SK-N-SH (cell line): ENCODE measurements around the gene GNPAT. TPM values are rescaled to one million over a fixed set of nuclear protein-coding genes. Genes with fewer than 3 reads are reported as not detected.

Experiments
- CTCF ChIA-PET: fragments of 300-600, 350-600 bp; formaldehyde crosslinking; extraction: SDS; loops from one replicate; lab custom pipeline; 2021; lab: Yijun Ruan, JAX
- POLR2A ChIA-PET: fragments of 350-600 bp; sonication (Branson Sonifier 250); formaldehyde crosslinking; extraction: SDS; loops from one replicate; lab custom pipeline; 2020; ENCODE audit warnings: antibody characterized with exemption, inconsistent platforms; lab: Yijun Ruan, JAX
- DNase-seq: peaks from one replicate; pipeline ENCODE4 v3.0.0; 2012
- H2AFZ ChIP-seq: fragments of 200-600 bp; sonication (generic); 2 replicates; pipeline ENCODE4 v1.8.1; 2016; ENCODE audit warnings: antibody characterized with exemption, mild to moderate bottlenecking, low read depth
- H3F3A ChIP-seq: fragments of 200-600 bp; sonication (generic); replicated peaks from 2 replicates; pipeline ENCODE3; 2016; ENCODE audit warnings: antibody characterized with exemption, mild to moderate bottlenecking; ENCODE audit not compliant: insufficient read depth
- H3K27ac ChIP-seq, 2 experiments: fragments of 200-500 bp in 1 of 2; fragments of 200-600 bp in 1 of 2; sonication (Bioruptor generic) in 1 of 2; sonication (generic), shearing (Covaris generic) in 1 of 2; 2 replicates each; pipeline versions ENCODE4 v1.5.1 to v1.6.1; 2014 to 2016; ENCODE audit warnings: low read depth in 2 of 2, inconsistent platforms in 1 of 2, low read length in 1 of 2, mild to moderate bottlenecking in 1 of 2, mixed read lengths in 1 of 2
- H3K27me3 ChIP-seq: fragments of 200-600 bp; sonication (generic), shearing (Covaris generic); 2 replicates; pipeline ENCODE4 v1.6.1; 2016; ENCODE audit warnings: mixed run types; ENCODE audit not compliant: insufficient read depth
- H3K36me3 ChIP-seq, 2 experiments: fragments of 200-500 bp in 1 of 2; fragments of 200-600 bp in 1 of 2; sonication (Bioruptor generic) in 1 of 2; sonication (generic) in 1 of 2; replicated peaks in 1 of 2; 2 replicates each; pipeline versions ENCODE3 to v1.5.1; 2014 to 2016; ENCODE audit warnings: low read length in 1 of 2, mild to moderate bottlenecking in 1 of 2; ENCODE audit not compliant: insufficient read depth in 2 of 2, control insufficient read depth in 1 of 2
- H3K4me1 ChIP-seq, 2 experiments: fragments of 200-500 bp in 1 of 2; fragments of 200-600 bp in 1 of 2; sonication (Bioruptor generic) in 1 of 2; sonication (generic), shearing (Covaris generic) in 1 of 2; 2 replicates each; pipeline versions ENCODE4 v1.5.1 to v1.6.1; 2014 to 2016; ENCODE audit warnings: low read depth in 1 of 2, low read length in 1 of 2, mixed run types in 1 of 2; ENCODE audit not compliant: insufficient read depth in 2 of 2, control insufficient read depth in 1 of 2
- H3K4me2 ChIP-seq: fragments of 200-600 bp; sonication (generic), shearing (Covaris generic); 2 replicates; pipeline ENCODE4 v1.6.1; 2017; ENCODE audit warnings: mixed run types
- H3K4me3 ChIP-seq, 2 experiments: fragments of 200-500 bp in 1 of 2; fragments of 200-600 bp in 1 of 2; sonication (Bioruptor generic) in 1 of 2; sonication (generic), shearing (Covaris generic) in 1 of 2; 2 replicates each; pipeline versions ENCODE4 v1.5.1 to v1.8.1; 2014 to 2016; ENCODE audit warnings: low read depth in 2 of 2, inconsistent platforms in 1 of 2, low read length in 1 of 2, mild to moderate bottlenecking in 1 of 2, mixed read lengths in 1 of 2, moderate library complexity in 1 of 2
- H3K79me2 ChIP-seq: fragments of 200-600 bp; sonication (generic); 2 replicates; pipeline ENCODE4 v1.8.1; 2017; ENCODE audit warnings: mild to moderate bottlenecking; ENCODE audit not compliant: insufficient read depth
- H3K9ac ChIP-seq: fragments of 200-600 bp; sonication (generic); 2 replicates; pipeline ENCODE4 v1.6.1; 2017; ENCODE audit warnings: mixed run types
- H3K9me2 ChIP-seq: fragments of 200-600 bp; sonication (generic); 2 replicates; pipeline ENCODE4 v1.6.1; 2017; ENCODE audit warnings: mixed run types
- H3K9me3 ChIP-seq: fragments of 200-600 bp; sonication (generic); 2 replicates; pipeline ENCODE4 v1.6.1; 2017; ENCODE audit warnings: mixed run types, mild to moderate bottlenecking, moderate library complexity
- H4K20me1 ChIP-seq: fragments of 200-600 bp; sonication (generic); 2 replicates; pipeline ENCODE4 v1.6.1; 2017; ENCODE audit warnings: mild to moderate bottlenecking, mixed run types; ENCODE audit not compliant: insufficient read depth
- CTCF ChIP-seq: fragments of 200-600 bp; sonication (generic); IDR thresholded peaks from 2 replicates; pipeline ENCODE4 v1.6.1; 2017; ENCODE audit warnings: antibody characterized with exemption, mild to moderate bottlenecking, moderate library complexity
- ELF1 ChIP-seq: IDR thresholded peaks from 2 replicates; pipeline ENCODE4 v1.4.0; 2012
- EZH2phosphoT487 ChIP-seq: fragments of 200-600 bp; sonication (generic); IDR thresholded peaks from 2 replicates; pipeline ENCODE4 v1.6.1; 2017; ENCODE audit warnings: low read depth, mixed run types, mild to moderate bottlenecking, antibody characterized with exemption, moderate library complexity, borderline replicate concordance
- FOSL2 ChIP-seq: IDR thresholded peaks from 2 replicates; pipeline ENCODE4 v1.4.0; 2012; ENCODE audit warnings: low read depth, mild to moderate bottlenecking, moderate library complexity, borderline replicate concordance
- FOXJ3 ChIP-seq: sonication (generic); formaldehyde crosslinking; IDR thresholded peaks from 2 replicates; pipeline ENCODE4 v1.5.1; 2020; ENCODE audit warnings: mild to moderate bottlenecking, missing genetic modification reagents
- FOXM1 ChIP-seq: IDR thresholded peaks from 2 replicates; pipeline ENCODE4 v1.4.0; 2012; ENCODE audit warnings: low read depth, mild to moderate bottlenecking
- GABPA ChIP-seq: IDR thresholded peaks from 2 replicates; pipeline ENCODE4 v1.4.0; 2012; ENCODE audit warnings: low read depth, mild to moderate bottlenecking
- JUND ChIP-seq: IDR thresholded peaks from 2 replicates; pipeline ENCODE4 v1.4.0; 2012
- MAX ChIP-seq: IDR thresholded peaks from 2 replicates; pipeline ENCODE4 v1.4.0; 2012; ENCODE audit warnings: low read depth
- NFIC ChIP-seq: IDR thresholded peaks from 2 replicates; pipeline ENCODE4 v1.4.0; 2012; ENCODE audit warnings: borderline replicate concordance
- NRF1 ChIP-seq: IDR thresholded peaks from 2 replicates; pipeline ENCODE4 v1.6.1; 2012; ENCODE audit warnings: low read depth, mild to moderate bottlenecking, low read length
- PBX3 ChIP-seq: IDR thresholded peaks from 2 replicates; pipeline ENCODE4; 2012
- RAD21 ChIP-seq: IDR thresholded peaks from 2 replicates; pipeline ENCODE4 v1.6.1; 2012; ENCODE audit warnings: mild to moderate bottlenecking, low read length
- REST ChIP-seq: IDR thresholded peaks from 2 replicates; pipeline ENCODE4 v1.6.1; 2012; ENCODE audit warnings: mild to moderate bottlenecking, low read depth, low read length, moderate library complexity
- SIN3A ChIP-seq: IDR thresholded peaks from 2 replicates; pipeline ENCODE4 v1.6.1; 2012; ENCODE audit warnings: low read depth, mild to moderate bottlenecking, low read length, moderate library complexity, borderline replicate concordance
- TAF1 ChIP-seq: IDR thresholded peaks from 2 replicates; pipeline ENCODE4 v1.6.1; 2012; ENCODE audit warnings: low read depth, mild to moderate bottlenecking, low read length, moderate library complexity, borderline replicate concordance
- TCF12 ChIP-seq: IDR thresholded peaks from 2 replicates; pipeline ENCODE4 v1.4.0; 2012
- TEAD4 ChIP-seq: IDR thresholded peaks from 2 replicates; pipeline ENCODE4 v1.4.0; 2012; ENCODE audit warnings: mild to moderate bottlenecking, borderline replicate concordance; ENCODE audit not compliant: insufficient read depth
- USF1 ChIP-seq: IDR thresholded peaks from 2 replicates; pipeline ENCODE4 v1.4.0; 2012; ENCODE audit warnings: low read depth, borderline replicate concordance
- YY1 ChIP-seq: IDR thresholded peaks from 2 replicates; pipeline ENCODE4 v1.4.0; 2012; ENCODE audit warnings: low read depth, mild to moderate bottlenecking
- ZBTB33 ChIP-seq: IDR thresholded peaks from 2 replicates; pipeline ENCODE4 v1.4.0; 2012; ENCODE audit warnings: low read depth, borderline replicate concordance
- WGBS: methylation state at CpG from one replicate; pipeline ENCODE4 v1.1.6; 2017; ENCODE audit warnings: low lambda C conversion rate; 5-methylcytosine and 5-hydroxymethylcytosine counted together
- polyA plus RNA-seq, 3 experiments: library from polyadenylated mRNA; depleted of rRNA; stranded (reverse); fragments of >200 nt; gene quantifications; 2 replicates each; pipeline ENCODE4 v1.2.3, GENCODE V29; 2012

The GNPAT gene
- polyA plus RNA-seq, 1 of the 3 experiments (the other 2 are of a cell fraction): 14.7 TPM

GRCh38 chr1:231208980-231209379 is 32.0 kb upstream of the GNPAT start:
- Histone ChIP-seq H3K79me2 (no peaks in the 10 kb centered on the region), H3F3A (no peaks in the 10 kb centered on the region), H3K9me2 (no peaks in the 10 kb centered on the region), H3K4me2 (no peak overlapping the region), H3K27me3 (peaks cover 5% of the 10 kb centered on the region; the same call in 1 of the 2 replicates), H3K9ac (no peak overlapping the region), H3K27ac (no peak overlapping the region), H3K4me1 (peaks cover 0 to 4% of the 10 kb centered on the region in 2 experiments; a peak in 1 of 4 replicates), H3K36me3 (no peaks in the 10 kb centered on the region), H3K4me3 (no peak overlapping the region), H4K20me1 (no peaks in the 10 kb centered on the region), H2AFZ (no peak overlapping the region), H3K9me3 (no peaks in the 10 kb centered on the region)
- CTCF ChIA-PET: interaction anchor here (4.4 kb wide), 1 partner anchor 412 kb away, joined by 29 read pairs; no protein-coding TSS in a partner anchor
- no peak for DNase-seq
- no peak for TF ChIP-seq GABPA
- TF ChIP-seq JUND: no peak
- no peak for TF ChIP-seq MAX
- TF ChIP-seq NFIC: no peak
- no peak for TF ChIP-seq CTCF
- TF ChIP-seq RAD21: no peak
- no peak for TF ChIP-seq FOXM1
- TF ChIP-seq TEAD4: no peak
- no peak for TF ChIP-seq FOSL2
- TF ChIP-seq EZH2phosphoT487: no peak
- no peak for TF ChIP-seq FOXJ3
- TF ChIP-seq REST: no peak
- TF ChIP-seq YY1: no peak
- TF ChIP-seq TCF12: no peak
- POLR2A ChIA-PET: no interaction called here
- 82% methylated on average over 5 of the region's 14 CpGs for WGBS

- H4K20me1 ChIP-seq: no peaks in the 10 kb centered on the region
- ChIA-PET CTCF (interaction anchor here (0.9 to 4.4 kb wide), 8 partner anchors 13 to 412 kb away, joined by 3 to 31 read pairs (median 12); no protein-coding TSS in a partner anchor), POLR2A (no interaction called here)
- no peaks in the 10 kb centered on the region for H3K9me2 ChIP-seq
- no peak overlapping the region for H2AFZ ChIP-seq
- H3K9me3 ChIP-seq: no peaks in the 10 kb centered on the region
- no peaks in the 10 kb centered on the region for H3K36me3 ChIP-seq
- no peaks in the 10 kb centered on the region for H3F3A ChIP-seq
- no peak overlapping the region for H3K4me3 ChIP-seq
- no peak overlapping the region for H3K9ac ChIP-seq
- no peak for DNase-seq
- WGBS: no CpG with 5 or more reads among the region's 5 CpGs
- peaks cover 0 to 4% of the 10 kb centered on the region in 2 experiments; a peak in 1 of 4 replicates for H3K4me1 ChIP-seq
- no peak overlapping the region for H3K4me2 ChIP-seq
- peaks cover 5% of the 10 kb centered on the region; the same call in 1 of the 2 replicates for H3K27me3 ChIP-seq
- no peak overlapping the region for H3K27ac ChIP-seq
- no peaks in the 10 kb centered on the region for H3K79me2 ChIP-seq
- TF ChIP-seq YY1: no peak
- TF ChIP-seq PBX3: no peak
- TF ChIP-seq JUND: no peak
- TF ChIP-seq ZBTB33: no peak
- TF ChIP-seq TAF1: no peak
- TF ChIP-seq USF1: no peak
- no peak for TF ChIP-seq ELF1
- no peak for TF ChIP-seq FOXM1
- TF ChIP-seq SIN3A: no peak
- TF ChIP-seq NRF1: no peak
These were observed 31.5 kb upstream of the GNPAT start for GRCh38 chr1:231209531-231209930.
